Psoas muscle (tissue), 8 donors: ENCODE results near the gene USB1. TPM values are rescaled to one million over a fixed set of nuclear protein-coding genes. Genes with fewer than 3 reads are reported as not detected.

Experiments
- ATAC-seq, 4 donors: fragments of 200-7000 bp; cut with Tn5 transposase; one replicate each; pipeline ENCODE4 v1.9.1; 2020; ENCODE audit warnings: moderate library complexity in 3 of 4, mild to moderate bottlenecking in 2 of 4
- DNase-seq, 2 donors: peaks; one replicate each; pipeline ENCODE4 v3.0.0-alpha.2; 2020
- H3K27ac ChIP-seq: fragments of 200-600 bp; one replicate; pipeline ENCODE4 v1.8.0; 2022
- H3K27me3 ChIP-seq, 3 donors: fragments of 200-600 bp in 1 of 3; one replicate each; pipeline versions ENCODE4 v1.6.1 to v1.8.0; 2013 to 2022; ENCODE audit warnings: low read length in 2 of 3, mild to moderate bottlenecking in 2 of 3, moderate library complexity in 1 of 3; ENCODE audit not compliant: insufficient read depth in 3 of 3
- H3K36me3 ChIP-seq, 2 donors: fragments of 200-600 bp in 1 of 2; one replicate each; pipeline versions ENCODE4 v1.6.1 to v1.8.0; 2013 to 2022; ENCODE audit warnings: low read depth in 1 of 2, mild to moderate bottlenecking in 1 of 2, moderate library complexity in 1 of 2; ENCODE audit not compliant: insufficient read depth in 1 of 2
- H3K4me1 ChIP-seq: fragments of 200-600 bp; one replicate; pipeline ENCODE4 v1.8.0; 2022
- H3K4me3 ChIP-seq: fragments of 200-600 bp; one replicate; pipeline ENCODE4 v1.8.0; 2022; ENCODE audit warnings: mild to moderate bottlenecking
- H3K9me3 ChIP-seq: fragments of 200-600 bp; one replicate; pipeline ENCODE4 v1.8.0; 2022
- WGBS, 3 donors: extraction: QIAGEN DNeasy Blood & Tissue Kit; methylation state at CpG; one replicate each; pipeline versions ENCODE4 v1.1.6 to v1.1.7; 2013; 5-methylcytosine and 5-hydroxymethylcytosine counted together
- intact Hi-C, 2 donors: fragments of 100-400 bp; cut with DNase I; formaldehyde crosslinking; loops; one replicate each; pipeline versions ENCODE4 v1.11.0 to v1.14.2; 2022
- polyA plus RNA-seq, 3 donors: library from polyadenylated mRNA; stranded (reverse); fragments of 200-250 nt; gene quantifications; one replicate each; pipeline ENCODE4 v1.2.3, GENCODE V29; 2013
- total RNA-seq, 4 donors: library from RNA; stranded (reverse); fragmentation: NEBNext Ultra II Directional in 2 of 4; extraction: Animal tissue kit (Norgen Biotek cat#: 25700) in 2 of 4; gene quantifications; one replicate each; pipeline versions ENCODE4 v1.2.1 to v1.2.4, GENCODE V29; 2021 to 2023
- TF ChIP-seq, protein P1 (sequence below): fragments of 200-600 bp; IDR thresholded peaks from one replicate; pipeline ENCODE4 v1.8.0; 2022; ENCODE audit warnings: antibody characterized with exemption
- donor health status: healthy with polysubstance abuse.
- donor health status: DM: no; HTN: no; CAD: no; lungs with moderate emphysema.
- donor health status: Bipolar disorder and iron deficiency.
- donor health status: healthy.
- donor health status: DM: yes; HTN: yes; CAD: no.
- donor health status: DM: no; HTN: no; CAD: no.
- donor health status: DM: no; HTN: no; CAD: no.
- donor health status: DM: yes; HTN: yes; CAD: no.

Gene USB1
- total and polyA plus RNA-seq, 7 donors: 10.1 to 30.7 (median 18.5) TPM

- TF ChIP-seq, protein P1, sequence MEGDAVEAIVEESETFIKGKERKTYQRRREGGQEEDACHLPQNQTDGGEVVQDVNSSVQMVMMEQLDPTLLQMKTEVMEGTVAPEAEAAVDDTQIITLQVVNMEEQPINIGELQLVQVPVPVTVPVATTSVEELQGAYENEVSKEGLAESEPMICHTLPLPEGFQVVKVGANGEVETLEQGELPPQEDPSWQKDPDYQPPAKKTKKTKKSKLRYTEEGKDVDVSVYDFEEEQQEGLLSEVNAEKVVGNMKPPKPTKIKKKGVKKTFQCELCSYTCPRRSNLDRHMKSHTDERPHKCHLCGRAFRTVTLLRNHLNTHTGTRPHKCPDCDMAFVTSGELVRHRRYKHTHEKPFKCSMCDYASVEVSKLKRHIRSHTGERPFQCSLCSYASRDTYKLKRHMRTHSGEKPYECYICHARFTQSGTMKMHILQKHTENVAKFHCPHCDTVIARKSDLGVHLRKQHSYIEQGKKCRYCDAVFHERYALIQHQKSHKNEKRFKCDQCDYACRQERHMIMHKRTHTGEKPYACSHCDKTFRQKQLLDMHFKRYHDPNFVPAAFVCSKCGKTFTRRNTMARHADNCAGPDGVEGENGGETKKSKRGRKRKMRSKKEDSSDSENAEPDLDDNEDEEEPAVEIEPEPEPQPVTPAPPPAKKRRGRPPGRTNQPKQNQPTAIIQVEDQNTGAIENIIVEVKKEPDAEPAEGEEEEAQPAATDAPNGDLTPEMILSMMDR: no peak
- Histone ChIP-seq H3K27me3 (peaks cover 0 to 14% (median 2%) of the 10 kb centered on the region in 3 donors), H3K9me3 (no peaks in the 10 kb centered on the region), H3K36me3 (no peaks in the 10 kb centered on the region), H3K27ac (no peak overlapping the region), H3K4me1 (no peaks in the 10 kb centered on the region), H3K4me3 (peak overlapping the region; percentile 66)
- peak in 1 of 2 donors; percentile 57 for DNase-seq
- intact Hi-C loops: no loop called here
- peak; percentile 27 to 62 (median 37) for ATAC-seq
- WGBS, 3 donors: 14 to 21% (median 16%) methylated on average over 51 to 62 of the region's 62 CpGs
Observed at GRCh38 chr16:57985204-57986181, 15.7 kb upstream of the USB1 start.

DNA sequence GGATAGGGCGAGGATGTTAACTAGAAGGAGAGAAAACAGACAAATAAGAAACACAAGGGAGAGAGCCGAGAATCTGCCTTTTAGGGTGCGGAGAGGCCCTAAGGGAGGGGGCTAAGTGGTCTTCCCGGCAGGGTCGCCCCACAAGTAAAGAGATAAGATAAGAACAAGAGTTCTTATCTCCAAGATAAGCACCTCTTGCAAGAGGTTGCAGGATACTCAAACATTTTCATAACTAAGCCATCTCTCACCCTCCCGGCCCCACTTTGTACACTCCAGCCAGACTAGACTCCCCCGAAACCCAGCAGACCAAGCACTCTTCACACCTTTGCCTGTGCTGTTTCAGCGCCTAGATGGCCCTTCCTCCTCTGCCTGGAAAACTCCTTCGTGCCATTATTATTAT is 15.0 kb upstream of the USB1 start:
- ATAC-seq (no peak), DNase-seq (no peak)
- Histone ChIP-seq H3K4me3 (no peak overlapping the region), H3K27ac (no peak overlapping the region), H3K9me3 (no peaks in the 10 kb centered on the region), H3K4me1 (no peaks in the 10 kb centered on the region), H3K36me3 (no peaks in the 10 kb centered on the region), H3K27me3 (peaks cover 0 to 12% (median 0%) of the 10 kb centered on the region in 3 donors)
- WGBS, 3 donors: 71 to 76% (median 73%) methylated on average over 9 of the region's 9 CpGs
- intact Hi-C loops: no loop called here
- TF ChIP-seq, protein P1: no peak

- no peak for ATAC-seq
- no peak overlapping the region for H3K4me3 ChIP-seq
- peak in 1 of 2 donors; percentile 12 for DNase-seq
- H3K4me1 ChIP-seq: no peaks in the 10 kb centered on the region
- no peaks in the 10 kb centered on the region for H3K36me3 ChIP-seq
- no peak overlapping the region for H3K27ac ChIP-seq
- TF ChIP-seq, protein P1: no peak
- no peaks in the 10 kb centered on the region for H3K9me3 ChIP-seq
- intact Hi-C loops: no loop called here
- WGBS, 3 donors: 93 to 94% (median 94%) methylated on average over 8 of the region's 8 CpGs
- H3K27me3 ChIP-seq: peaks cover 0 to 12% (median 0%) of the 10 kb centered on the region in 3 donors
Observed at GRCh38 chr16:57987441-57988177, 13.6 kb upstream of the USB1 start.

DNA sequence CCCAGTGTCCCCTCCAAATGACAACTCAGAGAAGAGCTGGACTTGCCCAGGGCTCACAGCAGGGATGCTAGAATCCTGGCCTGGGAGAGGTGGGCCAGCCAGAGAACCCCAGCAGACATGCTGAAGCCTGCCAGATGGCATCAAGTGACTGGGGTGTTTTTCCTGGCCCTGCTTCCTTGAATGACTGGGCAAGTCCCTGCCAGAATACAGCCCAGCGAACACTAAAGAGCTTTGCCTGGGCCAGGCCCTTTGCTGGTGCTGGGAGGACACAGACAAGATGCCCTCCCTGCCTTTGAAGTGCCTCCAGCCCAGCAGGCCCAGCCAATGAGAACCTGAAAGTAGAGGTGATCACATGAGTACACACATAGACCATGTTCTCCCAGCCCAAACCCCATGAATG is 12.3 kb upstream of the USB1 start:
- 47 to 76% (median 61%) methylated on average over 1 of the region's 1 CpG for WGBS, 3 donors
- no peak overlapping the region for H3K4me3 ChIP-seq
- ATAC-seq (no peak), DNase-seq (peak in 1 of 2 donors; percentile 14)
- intact Hi-C loops: no loop called here
- no peaks in the 10 kb centered on the region for H3K9me3 ChIP-seq
- no peak overlapping the region for H3K27ac ChIP-seq
- H3K4me1 ChIP-seq: no peaks in the 10 kb centered on the region
- peaks cover 0 to 8% (median 0%) of the 10 kb centered on the region in 3 donors for H3K27me3 ChIP-seq
- TF ChIP-seq, protein P1: no peak
- H3K36me3 ChIP-seq: no peaks in the 10 kb centered on the region
